Ovary (tissue), 3 donors: ENCODE results near the gene CPNE1.

Experiments
- EP300 ChIP-seq: sonication (generic); formaldehyde crosslinking; IDR thresholded peaks from one replicate; pipeline ENCODE4 v1.6.1; 2017; ENCODE audit warnings: antibody characterized with exemption
- POLR2A ChIP-seq: fragments of 450-650 bp; IDR thresholded peaks from one replicate; pipeline ENCODE4 v1.6.1; 2017; ENCODE audit warnings: antibody characterized with exemption, mild to moderate bottlenecking, moderate library complexity
- TF ChIP-seq, protein P1 (sequence below), 3 donors: fragments of 450-650 bp in 2 of 3; fragments of 200-600 bp in 1 of 3; IDR thresholded peaks; one replicate each; pipeline versions ENCODE4 v1.5.1 to v1.8.0; 2016 to 2022; ENCODE audit warnings: antibody characterized with exemption in 3 of 3, mild to moderate bottlenecking in 1 of 3
- donor health status: DM: no; HTN: no; CAD: no.

DNA sequence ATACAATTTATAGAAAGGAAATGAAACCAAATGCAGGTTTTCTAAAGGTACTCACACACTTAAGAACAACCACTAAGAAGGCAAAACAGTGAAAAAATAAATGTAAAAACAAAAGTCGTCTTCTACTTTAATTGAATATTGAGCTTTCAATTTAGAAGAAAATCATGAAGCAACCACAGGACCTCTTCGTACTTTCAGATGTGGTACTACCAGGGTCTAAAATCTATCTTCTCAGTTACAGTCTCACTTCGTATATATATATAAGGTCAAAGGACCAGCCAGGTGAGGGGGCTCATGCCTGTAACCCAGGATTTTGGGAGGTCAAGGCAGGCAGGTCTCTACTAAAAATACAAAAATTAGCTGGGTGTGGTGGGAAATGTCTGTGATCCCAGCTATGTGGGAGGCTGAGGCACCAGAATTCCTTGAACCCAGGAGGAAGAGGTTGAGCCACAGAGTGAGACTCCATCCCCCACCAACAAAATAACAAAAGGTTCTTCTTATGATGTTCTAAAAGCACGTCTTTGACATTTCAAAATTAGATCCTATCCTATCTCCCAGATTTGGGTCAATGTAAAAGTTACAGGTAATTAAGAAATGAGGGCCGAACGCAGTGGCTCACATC, 47.0 kb upstream of the CPNE1 start:
- TF ChIP-seq, protein P1, sequence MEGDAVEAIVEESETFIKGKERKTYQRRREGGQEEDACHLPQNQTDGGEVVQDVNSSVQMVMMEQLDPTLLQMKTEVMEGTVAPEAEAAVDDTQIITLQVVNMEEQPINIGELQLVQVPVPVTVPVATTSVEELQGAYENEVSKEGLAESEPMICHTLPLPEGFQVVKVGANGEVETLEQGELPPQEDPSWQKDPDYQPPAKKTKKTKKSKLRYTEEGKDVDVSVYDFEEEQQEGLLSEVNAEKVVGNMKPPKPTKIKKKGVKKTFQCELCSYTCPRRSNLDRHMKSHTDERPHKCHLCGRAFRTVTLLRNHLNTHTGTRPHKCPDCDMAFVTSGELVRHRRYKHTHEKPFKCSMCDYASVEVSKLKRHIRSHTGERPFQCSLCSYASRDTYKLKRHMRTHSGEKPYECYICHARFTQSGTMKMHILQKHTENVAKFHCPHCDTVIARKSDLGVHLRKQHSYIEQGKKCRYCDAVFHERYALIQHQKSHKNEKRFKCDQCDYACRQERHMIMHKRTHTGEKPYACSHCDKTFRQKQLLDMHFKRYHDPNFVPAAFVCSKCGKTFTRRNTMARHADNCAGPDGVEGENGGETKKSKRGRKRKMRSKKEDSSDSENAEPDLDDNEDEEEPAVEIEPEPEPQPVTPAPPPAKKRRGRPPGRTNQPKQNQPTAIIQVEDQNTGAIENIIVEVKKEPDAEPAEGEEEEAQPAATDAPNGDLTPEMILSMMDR (IDR thresholded peaks at IDR 0.05) = no peak
- no peak for TF ChIP-seq POLR2A
- TF ChIP-seq EP300 = no peak
